Measurements from ENCODE around the gene PLCH1. TPM values are rescaled to one million over a fixed set of nuclear protein-coding genes. Genes with fewer than 3 reads are reported as not detected.

PLCH1 gene
- total and polyA plus RNA-seq, 2 of the 8 experiments (the other 6 are each of a cell fraction or from before 2014, with no cell fraction given): 5.8 to 17.2 TPM

- no peak for TF ChIP-seq CHD7 (IDR thresholded peaks at IDR 0.05; ENCODE audit: insufficient replicate concordance, low read length)
These were observed 391.9 kb downstream of the PLCH1 start (continued) for GRCh38 chr3:155352900-155353490.

Data from H1 (cell line).